CD4-positive, alpha-beta T cell treated with Interleukin-2 at 100 ng/mL for 4 hours (primary cell): ENCODE measurements around the gene KIAA1549.
"Not testable (repeated sequence)": the region's sequence is repeated elsewhere in the genome, so short reads cannot be mapped to it uniquely, and the experiment has no call there.

Experiments
- DNase-seq: peaks from one replicate; pipeline ENCODE4 v3.0.0-alpha.2; 2020; ENCODE audit warnings: low spot score

KIAA1549 gene

DNA sequence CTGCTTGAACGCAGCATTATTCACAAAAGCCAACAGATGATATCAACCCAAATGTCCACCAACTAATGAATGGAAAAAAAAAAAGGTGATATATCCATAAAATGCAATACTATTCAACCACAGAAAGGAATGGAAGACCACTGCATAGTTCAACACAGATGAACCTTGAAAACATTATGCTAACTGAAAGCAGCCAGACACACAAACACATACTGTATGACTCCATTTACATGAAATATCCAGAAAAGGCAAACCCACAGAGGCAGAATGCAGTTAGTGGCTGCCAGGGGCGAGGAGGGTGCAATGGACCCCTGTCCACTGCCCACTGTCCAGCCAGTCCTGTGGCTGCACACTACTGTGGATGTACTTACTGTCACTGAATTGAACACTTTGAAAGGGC is 36.6 kb downstream of the KIAA1549 start:
- no peak for DNase-seq

DNA sequence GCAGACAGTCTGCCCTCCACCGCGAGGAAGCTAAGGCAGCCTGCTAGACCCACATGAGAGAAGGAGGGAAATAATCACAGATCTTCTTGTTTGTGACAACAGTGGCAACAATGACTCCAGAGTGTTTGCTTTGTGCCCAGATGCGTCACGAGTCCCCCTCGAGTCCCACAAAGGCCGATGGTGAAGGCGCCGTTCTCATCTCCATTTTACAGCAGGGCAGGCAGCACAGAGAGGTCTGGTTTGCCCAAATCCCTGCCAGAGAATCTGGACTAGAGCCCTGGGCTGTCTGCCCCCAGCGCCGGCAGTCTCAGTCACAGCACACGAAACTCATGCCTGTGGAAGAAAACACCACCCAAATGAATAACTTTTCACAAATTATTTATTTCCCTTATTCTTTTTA is 38.1 kb downstream of the KIAA1549 start:
- no peak for DNase-seq

DNA sequence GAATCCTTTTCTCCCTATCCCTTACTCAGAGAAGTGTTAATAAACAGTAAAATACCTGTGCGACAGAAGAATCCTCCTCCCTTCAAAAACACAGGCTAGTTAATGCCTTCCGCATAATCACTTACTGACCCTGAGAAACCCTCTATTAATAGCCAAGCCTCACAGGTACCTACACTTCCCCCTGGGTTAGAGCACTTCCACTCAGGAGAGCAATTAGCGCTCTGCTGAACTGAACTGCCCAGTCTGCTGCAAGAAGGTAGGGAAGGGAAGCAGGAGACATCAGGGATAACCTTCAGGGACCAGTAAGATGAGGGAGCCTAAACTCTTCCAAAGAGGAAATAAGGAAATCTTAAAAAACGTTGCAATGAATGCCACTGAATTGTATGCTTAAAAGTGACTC is 39.6 kb downstream of the KIAA1549 start:
- no peak for DNase-seq

DNA sequence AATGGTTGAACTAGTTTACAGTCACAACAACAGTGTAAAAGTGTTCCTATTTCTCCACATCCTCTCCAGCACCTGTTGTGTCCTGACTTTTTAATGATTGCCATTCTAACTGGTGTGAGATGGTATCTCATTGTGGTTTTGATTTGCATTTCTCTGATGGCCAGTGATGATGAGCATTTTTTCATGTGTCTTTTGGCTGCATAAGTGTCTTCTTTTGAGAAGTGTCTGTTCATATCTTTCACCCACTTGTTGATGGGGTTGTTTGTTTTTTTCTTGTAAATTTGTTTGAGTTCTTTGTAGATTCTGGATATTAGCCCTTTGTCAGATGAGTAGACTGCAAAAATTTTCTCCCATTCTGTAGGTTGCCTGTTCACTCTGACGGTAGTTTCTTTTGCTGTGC is 40.6 kb downstream of the KIAA1549 start:
- DNase-seq: not testable (repeated sequence)

DNA sequence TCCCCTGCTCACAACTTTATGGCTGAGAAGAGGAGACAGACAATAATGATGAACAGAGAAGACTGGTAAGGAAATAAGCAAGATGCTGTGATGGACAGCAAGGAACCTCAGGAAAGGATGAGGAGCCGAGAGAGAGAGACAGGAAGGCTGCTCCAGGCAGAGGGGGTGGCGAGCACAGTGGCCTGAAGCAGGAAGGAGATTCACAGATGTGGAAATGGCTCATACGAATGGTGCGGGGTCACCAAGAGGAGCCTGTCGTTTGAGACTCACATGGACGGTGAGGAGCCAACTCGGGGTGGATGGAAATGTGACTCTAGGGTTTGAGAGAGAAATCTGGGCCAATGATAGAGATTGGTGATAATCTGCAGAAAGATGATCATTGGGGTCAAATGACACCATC is 43.7 kb downstream of the KIAA1549 start:
- no peak for DNase-seq

DNA sequence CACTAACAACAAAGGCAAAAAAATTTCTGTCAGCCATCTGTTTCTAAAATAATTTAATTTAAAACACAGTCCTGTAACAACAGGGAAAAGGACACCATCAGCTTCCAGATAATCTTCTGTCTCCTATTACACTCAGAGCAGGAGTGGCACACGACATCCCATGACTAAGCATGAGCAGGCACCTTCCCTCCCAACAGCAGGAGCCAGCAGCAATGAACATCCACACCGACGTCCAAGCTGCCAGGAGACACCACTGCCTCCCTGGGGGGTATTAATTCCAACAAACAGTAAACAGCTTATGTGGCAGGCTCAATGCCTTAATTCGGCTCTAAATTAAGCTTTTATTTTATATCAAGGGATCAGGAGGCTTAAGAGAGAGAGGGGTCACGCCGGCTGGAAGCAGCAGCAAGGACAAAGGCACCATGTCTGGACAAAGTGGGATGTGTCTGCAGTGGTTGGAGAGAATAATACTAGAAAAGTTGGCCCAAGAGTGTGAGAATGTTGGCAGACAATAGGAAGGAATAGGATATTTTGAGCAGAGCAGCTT is 45.7 kb downstream of the KIAA1549 start:
- no peak for DNase-seq

DNA sequence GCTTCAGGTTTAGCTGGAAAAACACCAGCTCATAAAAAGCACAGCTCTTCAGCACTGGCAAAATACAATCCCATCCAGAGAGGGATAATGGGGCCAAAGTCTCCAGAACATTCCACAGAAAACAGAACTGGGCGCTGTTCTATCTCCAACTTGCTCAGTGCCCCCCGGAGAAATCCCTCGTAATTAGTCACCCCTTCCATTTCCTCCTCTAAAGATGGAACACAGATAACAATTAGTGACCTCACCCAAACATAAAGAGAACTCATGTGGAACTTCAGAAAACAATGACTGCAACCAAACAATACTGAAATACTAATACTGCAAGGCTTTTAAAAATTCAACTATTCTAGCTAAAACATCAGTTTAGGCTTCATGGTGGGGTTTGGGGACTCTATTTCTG is 46.3 kb downstream of the KIAA1549 start:
- no peak for DNase-seq

DNA sequence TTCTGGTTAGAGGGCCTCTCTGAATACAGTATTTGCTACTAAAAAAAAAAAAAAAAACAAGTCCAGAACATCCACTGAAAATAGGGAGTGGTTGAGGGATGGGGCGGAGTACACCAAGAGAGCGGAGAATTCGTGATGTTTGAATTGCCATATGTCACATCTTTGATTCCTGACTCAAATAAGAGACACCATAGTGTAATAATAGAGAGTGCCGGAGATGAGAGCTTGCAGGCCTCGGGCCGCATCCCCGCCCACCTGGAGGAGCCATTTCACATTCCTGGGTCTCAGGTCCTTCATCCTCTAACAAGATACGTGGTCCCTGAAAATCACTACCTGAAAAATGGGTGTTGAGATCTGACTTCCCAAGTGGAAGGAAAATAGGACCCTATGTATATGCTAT is 46.8 kb downstream of the KIAA1549 start:
- DNase-seq: no peak

DNA sequence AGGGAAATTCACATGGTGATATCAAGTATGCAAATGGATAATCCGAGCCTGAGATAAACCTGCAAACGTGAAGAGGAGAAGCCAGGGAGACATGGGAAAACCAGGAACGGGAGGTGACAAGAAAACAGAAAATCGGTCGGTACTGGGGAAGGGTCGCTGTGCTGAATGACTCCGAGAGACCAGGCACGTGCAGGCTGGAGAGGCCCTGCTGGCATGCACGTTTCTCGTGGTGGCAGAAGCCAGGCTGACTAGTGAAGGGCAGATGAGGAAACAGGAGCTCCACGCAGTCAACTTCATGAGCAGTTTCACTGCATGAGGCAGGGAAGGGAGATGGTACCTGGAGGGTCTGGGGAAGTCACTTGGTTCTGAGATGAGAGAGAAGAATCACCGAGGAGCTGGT is 48.3 kb downstream of the KIAA1549 start:
- DNase-seq: no peak

DNA sequence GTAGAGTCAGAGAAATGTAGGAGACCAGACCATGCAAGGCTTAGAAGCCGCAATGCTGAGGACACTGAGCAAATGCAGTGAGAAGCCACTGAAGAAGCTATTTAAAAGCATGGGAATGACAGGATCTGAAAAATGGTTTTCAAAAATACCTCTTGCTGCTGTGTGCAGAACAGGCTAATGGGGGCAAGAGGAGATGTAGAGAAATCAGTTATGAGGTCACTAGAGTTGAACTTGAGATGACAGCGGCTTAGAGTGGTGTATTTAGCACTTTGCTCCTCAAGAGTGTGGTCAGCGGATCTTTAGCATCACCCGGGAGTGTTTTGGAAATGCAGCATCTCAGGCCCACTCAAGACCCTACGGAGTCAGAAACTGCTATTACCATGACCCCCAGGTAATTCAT is 48.8 kb downstream of the KIAA1549 start:
- no peak for DNase-seq

DNA sequence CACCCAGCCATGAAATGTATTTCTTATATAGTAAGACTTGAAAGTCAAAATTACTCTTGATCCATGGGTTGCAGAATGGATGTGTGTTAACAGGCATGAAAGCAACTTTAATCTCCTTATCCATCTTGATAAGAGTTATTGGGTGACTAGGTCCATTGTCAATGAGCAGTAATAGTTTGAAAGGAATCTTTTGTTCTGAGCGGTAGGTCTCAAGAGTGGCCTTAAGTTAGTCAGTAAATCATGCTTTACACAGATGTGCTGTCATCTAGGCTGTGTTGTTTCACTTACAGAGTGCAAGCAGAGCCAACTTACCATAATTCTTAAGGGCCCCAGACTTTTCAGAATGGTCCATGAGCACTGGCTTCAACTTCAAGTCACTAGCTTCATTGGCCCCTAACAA is 51.2 kb downstream of the KIAA1549 start:
- no peak for DNase-seq

DNA sequence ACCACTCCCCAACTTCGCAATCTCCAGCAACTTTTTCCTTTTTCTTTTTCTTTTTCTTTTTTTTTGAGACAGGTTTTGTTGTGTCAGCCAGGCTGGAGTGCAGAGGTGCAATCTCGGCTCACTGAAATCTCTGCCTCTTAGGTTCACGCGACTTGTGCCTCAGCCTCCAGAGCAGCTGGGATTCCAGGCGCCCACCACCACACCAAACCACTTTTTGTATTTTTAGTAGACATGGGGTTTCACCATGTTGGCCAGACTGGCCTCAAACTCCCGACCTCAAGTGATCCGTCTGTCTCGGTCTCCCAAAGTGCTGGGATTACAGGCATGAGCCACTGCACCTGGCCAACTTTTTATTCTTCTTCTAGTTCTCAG is 55.0 kb downstream of the KIAA1549 start:
- DNase-seq: no peak

DNA sequence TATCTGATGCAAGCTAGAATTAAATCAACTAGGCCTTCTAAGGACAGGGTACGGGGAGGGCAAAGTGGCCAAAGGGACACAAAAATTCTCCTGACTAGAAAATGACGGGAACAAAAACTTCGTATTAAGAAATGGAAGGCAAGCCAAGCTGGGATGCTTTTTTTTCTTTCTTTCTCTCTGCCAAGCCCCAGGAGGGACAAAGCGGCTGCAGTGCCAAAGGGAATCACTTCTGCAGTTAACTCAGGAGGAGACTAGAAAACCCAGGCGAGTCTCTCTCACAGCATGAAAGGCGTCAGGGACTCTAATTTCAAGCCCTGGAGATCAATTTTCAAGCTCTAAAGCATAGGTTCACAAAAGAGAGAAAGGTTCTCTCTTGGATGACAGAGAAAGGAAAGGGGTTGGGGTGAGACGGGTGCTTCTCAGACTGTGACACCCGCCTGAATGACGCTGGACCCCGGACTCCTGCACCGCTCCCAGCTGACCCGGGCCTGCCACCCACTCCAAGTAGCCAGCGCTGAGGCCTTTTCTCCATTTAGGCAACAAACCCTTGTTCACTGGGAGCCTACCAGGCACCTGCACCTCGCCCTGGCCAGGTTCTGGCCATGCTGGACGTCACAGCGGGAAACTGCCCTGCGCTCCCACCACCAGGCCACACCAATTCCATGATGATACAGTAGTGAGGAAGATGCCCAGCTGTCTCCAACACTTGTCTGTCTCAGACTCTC is 56.5 kb downstream of the KIAA1549 start:
- no peak for DNase-seq

DNA sequence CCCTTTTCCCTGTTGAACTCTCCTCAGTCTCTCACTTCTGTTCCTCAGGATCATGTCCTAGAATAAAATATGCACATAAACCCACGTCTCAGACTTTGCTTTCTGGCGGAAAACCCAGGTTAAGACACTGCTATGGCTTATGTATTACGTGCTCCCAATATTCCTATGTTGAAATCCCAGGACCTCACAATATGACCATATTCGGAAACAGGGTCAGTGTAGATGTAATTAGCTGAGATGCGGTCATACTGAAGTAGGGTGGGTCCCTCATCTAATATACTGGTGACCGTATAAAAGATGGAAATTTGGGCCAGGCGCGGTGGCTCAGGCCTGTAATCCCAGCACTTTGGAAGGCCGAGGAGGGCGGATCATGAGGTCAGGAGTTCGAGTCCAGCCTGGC is 59.9 kb downstream of the KIAA1549 start:
- no peak for DNase-seq

DNA sequence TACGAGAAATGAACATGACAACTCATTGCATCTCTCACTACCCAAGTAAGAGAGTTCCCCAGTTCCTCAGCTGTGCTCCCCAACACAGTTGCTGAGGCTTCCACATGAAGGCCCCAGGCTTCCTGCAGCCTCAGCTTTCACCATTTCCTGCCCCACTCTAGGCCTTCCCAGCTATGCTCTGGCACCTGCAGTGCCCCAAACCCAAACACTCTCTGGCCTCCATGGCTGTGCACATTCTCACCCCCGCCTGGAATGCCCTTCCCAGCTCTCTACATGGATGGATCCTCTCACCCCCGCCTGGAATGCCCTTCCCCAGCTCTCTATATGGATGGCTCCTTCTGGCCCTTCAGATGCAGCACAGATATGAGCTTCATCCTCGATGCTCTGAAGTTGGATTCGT is 61.3 kb downstream of the KIAA1549 start:
- DNase-seq: no peak

DNA sequence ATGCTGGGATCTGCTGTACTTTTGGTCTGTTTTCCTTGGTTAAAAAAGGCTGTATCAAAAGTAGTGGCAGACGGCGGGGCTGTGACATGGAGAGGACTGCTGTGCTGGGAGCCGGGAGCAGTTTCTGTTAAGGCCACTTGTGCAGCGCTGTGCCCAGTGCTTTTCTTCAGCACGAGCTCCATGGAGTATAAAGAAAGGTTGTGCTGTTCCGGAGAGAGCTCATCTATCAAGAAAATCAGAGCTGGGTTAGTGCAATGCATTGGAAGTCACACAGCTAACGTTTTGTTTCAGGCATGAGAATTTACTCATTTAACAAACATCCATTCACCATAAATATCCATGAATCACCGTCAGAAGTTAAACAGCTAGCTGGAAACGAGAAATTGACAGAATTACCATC is 62.0 kb downstream of the KIAA1549 start:
- no peak for DNase-seq

DNA sequence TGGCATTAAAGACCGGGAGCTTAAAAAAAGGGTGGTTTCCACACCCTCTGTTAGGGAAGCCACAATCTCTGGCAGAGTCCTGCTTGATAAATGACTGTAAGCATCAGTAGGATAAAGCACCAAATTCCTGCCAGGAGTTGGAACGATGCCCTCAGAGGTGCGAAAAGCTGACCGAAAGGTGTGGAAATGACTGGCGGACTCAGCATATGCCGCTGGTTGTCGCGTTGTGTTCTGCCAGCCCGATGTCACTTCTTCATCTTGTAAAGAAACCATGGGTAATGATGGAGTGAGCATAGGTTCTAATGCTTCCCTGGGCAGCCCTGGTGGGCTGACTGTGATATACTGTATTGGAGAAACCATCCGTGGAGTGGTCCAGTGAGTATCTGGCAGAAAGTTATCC is 62.4 kb downstream of the KIAA1549 start:
- no peak for DNase-seq

DNA sequence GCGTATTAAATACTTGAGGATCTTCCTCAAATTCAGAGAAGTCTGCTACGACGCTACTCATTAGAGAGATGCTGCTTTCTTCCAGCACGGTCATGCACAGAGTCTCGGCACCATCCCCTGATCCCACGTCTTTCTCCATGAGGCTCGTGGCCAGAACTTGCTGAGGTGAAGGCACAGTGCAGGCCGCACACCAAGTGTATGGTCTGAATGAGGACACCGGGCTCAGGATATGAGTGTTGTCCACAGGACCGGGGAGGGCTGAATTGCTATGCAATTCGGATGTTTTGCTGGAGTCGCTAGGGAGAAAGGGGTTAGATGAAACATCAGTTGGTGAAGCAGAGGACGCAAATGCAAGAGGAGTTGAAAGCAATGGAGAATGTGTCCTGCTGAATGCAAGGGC is 63.0 kb downstream of the KIAA1549 start:
- no peak for DNase-seq

DNA sequence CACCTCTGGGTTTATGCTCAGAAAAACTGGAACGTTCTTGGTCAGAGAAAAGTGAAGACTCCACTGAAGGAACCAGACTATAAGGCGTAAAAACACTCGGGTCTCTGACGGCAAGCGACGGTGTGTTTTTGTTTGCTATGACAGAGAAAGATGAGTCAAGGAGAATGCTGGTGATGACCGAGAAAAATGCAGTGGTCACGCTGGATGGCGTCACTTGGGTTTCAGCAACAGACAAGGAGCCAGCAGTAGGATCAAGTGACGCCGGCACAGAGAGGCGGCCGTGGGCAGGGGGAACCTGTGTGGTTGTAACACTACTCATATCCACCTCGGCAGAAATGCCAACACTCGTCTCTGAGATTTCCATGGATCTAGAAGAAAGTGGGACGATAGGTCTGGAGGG is 63.4 kb downstream of the KIAA1549 start:
- DNase-seq: no peak

DNA sequence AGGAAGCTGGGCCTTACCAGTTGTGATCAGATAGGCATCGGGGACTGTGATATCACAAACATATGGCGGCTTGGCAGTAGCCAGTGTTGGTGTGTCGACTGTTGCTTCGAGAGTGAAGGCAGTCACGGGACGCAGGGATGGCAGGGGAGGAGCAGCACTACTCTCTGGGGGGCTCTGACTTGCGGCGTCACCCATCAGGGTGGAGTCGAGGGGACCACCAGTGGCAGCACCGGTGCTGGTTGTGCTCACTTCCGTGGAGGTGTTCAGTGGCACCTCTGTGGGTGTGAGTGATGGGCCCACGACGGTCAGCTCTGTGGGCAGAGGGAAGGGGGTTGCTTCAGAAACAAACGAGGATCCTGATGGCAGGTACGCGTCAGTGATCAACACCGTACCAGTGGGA is 64.5 kb downstream of the KIAA1549 start:
- DNase-seq: no peak

DNA sequence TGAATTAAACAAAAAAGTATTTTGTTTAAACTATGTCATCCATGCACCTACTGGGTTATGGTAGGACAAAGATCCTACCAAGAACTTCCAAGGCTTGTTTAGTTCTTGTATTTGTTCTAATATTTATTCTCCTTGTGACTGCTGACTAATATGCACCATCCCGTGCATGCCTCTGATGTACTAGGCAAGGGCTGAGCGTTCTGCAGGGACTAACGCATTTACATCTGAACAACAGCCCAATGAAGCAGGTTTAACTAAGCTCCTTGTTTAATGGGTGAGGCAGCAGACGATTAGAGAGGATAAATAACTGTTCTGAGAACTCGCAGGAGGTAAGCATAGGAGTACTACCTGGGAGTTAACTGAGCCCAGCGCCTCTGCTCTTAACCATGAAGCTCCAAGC is 64.9 kb downstream of the KIAA1549 start:
- no peak for DNase-seq

DNA sequence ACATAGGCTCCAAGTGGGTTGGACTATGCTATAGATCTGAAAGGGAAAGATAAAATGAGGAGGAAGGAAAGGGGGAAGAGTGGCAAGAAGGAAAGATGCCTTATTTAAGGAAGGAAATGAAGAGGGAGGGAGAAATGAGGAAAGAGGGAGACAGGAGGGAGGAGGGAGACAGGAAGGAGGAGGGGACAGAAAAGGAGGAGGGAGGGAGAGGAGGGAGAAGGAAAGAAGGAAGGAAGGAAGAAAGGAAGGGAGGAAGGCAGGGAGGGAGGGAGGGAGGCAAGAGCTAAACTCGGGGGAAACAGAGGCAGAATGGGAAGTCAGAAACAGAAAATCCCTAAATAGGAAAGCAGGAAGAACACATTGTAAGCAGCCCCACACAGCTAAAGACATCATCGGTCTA is 67.4 kb downstream of the KIAA1549 start:
- DNase-seq: no peak

DNA sequence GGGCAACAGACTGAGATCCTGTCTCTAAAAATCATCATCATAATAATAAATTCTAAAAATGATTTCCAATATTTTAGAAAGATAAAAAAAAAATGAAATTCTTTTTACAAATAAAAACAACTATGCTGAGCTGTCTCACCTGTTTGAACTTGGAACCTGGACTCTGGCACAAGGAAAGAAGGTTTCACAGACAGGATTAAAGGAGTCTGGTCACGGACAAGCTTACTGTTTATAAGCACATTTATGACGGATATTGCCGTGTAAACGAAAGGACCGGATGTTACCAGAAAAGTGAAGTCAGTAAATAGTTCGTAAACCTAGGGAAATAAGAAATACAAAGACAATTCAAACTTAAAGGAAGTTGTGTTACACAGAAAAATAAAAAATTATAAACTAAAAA is 70.2 kb downstream of the KIAA1549 start:
- no peak for DNase-seq

DNA sequence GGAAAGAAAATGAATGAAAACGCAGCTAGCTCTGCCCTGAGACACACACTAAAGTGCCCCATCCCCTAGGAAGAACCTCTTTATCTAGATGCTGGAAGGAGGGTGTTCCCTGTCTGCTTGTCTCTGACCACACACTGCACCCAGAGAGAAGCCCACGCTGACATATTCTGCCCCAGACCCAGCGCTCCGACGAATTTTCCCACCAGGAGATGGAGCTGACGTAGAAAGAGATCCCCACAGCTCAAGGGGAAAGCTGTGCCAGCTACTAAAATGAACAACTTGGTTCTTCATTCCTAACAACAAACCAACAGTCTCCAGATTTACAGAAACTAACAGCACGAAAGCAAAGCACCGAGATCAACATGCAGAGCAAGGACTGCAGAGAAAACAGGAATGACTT is 73.3 kb downstream of the KIAA1549 start:
- DNase-seq: no peak
